ENCODE results near the gene COL26A1. TPM values are rescaled to one million over a fixed set of nuclear protein-coding genes. Genes with fewer than 3 reads are reported as not detected.

COL26A1 gene
- total RNA-seq, 4 donors from 2014 or later: not detected

- no peaks in the 10 kb centered on the region for H3K36me3 ChIP-seq
- H3K4me1 ChIP-seq: peaks cover 0 to 6% of the 10 kb centered on the region in 2 donors
- no peak overlapping the region for H3K27ac ChIP-seq
- TF ChIP-seq, protein P1, sequence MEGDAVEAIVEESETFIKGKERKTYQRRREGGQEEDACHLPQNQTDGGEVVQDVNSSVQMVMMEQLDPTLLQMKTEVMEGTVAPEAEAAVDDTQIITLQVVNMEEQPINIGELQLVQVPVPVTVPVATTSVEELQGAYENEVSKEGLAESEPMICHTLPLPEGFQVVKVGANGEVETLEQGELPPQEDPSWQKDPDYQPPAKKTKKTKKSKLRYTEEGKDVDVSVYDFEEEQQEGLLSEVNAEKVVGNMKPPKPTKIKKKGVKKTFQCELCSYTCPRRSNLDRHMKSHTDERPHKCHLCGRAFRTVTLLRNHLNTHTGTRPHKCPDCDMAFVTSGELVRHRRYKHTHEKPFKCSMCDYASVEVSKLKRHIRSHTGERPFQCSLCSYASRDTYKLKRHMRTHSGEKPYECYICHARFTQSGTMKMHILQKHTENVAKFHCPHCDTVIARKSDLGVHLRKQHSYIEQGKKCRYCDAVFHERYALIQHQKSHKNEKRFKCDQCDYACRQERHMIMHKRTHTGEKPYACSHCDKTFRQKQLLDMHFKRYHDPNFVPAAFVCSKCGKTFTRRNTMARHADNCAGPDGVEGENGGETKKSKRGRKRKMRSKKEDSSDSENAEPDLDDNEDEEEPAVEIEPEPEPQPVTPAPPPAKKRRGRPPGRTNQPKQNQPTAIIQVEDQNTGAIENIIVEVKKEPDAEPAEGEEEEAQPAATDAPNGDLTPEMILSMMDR (IDR thresholded peaks at IDR 0.05 in 4 of 5, conservative IDR thresholded peaks at IDR 0.05 in 1 of 5): no peak
- TF ChIP-seq POLR2A (IDR thresholded peaks at IDR 0.05): no peak
- no peak for ATAC-seq
- in situ Hi-C loops (cut with MboI; ENCODE audit: low sequenced_read_pairs in 4 of 4): no loop called here
- H3K4me3 ChIP-seq: no peak overlapping the region
- DNase-seq: no peak
- H3K9me3 ChIP-seq: no peaks in the 10 kb centered on the region
- intact Hi-C loops (cut with DNase I; ENCODE audit: low total_unique reads): no loop called here
- H3K27me3 ChIP-seq: peaks cover 7 to 16% (median 14%) of the 10 kb centered on the region in 3 donors
Observed at GRCh38 chr7:101518336-101518735, 155.7 kb downstream of the COL26A1 start.

DNA sequence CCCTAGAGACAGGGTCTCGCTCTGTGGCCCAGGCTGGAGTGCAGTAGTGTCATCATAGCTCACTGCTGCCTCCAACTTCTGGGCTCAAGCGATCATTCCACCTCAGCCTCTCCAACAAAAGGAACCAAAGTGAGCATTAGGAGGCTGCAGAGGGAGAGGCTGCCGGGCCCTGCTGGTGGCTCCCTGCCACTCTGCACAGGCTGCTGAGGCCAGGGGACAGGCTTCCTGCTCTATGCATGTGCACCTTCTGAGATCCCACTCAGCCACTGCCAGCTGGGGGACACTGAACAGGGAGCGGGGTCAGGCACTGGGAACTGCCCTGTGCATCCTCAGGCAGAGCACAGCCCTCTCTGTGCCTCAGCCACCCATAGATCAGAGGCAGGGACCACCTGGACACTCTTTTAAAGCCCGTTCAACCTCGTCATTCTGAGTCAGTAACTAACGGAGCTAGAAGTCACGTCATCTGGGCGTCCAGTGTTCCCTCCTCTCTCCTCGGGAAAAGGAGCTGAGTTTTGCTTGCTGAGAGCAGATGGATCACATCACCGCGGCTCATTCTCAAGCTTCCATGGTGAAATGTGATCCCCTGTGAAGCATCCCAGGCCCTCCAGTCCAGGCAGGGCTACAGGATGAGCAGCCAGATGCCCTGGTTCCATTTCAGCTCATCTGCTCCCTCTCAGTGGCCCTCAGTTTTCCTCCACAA is 156.8 kb downstream of the COL26A1 start:
- Histone ChIP-seq H3K36me3 (no peaks in the 10 kb centered on the region), H3K4me1 (peaks cover 0 to 6% of the 10 kb centered on the region in 2 donors), H3K4me3 (no peak overlapping the region), H3K27me3 (peaks cover 0 to 7% (median 7%) of the 10 kb centered on the region in 3 donors), H3K27ac (no peak overlapping the region), H3K9me3 (no peaks in the 10 kb centered on the region)
- in situ Hi-C loops (cut with MboI; ENCODE audit: low sequenced_read_pairs in 4 of 4) (no loop called here), intact Hi-C loops (cut with DNase I; ENCODE audit: low total_unique reads) (no loop called here)
- no peak for DNase-seq
- no peak for TF ChIP-seq POLR2A (IDR thresholded peaks at IDR 0.05)
- TF ChIP-seq, protein P1 (IDR thresholded peaks at IDR 0.05 in 4 of 5, conservative IDR thresholded peaks at IDR 0.05 in 1 of 5): no peak
- no peak for ATAC-seq

DNA sequence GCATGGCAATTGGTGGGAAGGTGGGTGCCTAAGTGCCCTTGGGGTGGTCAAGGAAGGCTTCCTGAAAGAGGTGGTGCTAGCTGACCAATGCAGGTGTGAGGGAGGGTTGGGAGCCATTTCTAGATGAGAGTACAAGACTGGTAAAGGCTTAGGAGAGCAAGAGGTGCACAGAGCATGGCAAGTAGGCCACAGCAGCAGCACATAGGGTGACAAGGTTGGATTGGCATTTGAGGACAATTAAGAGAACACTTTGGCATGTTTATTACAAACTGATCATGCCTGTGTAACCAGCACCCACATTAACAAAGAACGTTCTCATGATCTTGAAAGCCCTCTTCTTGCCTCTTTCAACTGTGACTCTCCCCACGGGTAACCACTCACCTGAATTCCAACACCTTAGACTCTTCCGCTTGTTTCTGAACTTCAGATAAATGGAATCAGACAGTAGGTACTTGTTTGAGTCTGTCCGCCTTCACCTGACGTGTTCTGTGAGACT is 158.8 kb downstream of the COL26A1 start:
- TF ChIP-seq, protein P1 (IDR thresholded peaks at IDR 0.05 in 4 of 5, conservative IDR thresholded peaks at IDR 0.05 in 1 of 5): no peak
- no peak for TF ChIP-seq POLR2A (IDR thresholded peaks at IDR 0.05)
- ATAC-seq (no peak), DNase-seq (no peak)
- Histone ChIP-seq H3K9me3 (no peaks in the 10 kb centered on the region), H3K27ac (no peak overlapping the region), H3K27me3 (peaks cover 0 to 3% (median 0%) of the 10 kb centered on the region in 3 donors), H3K4me3 (no peak overlapping the region), H3K4me1 (peaks cover 0 to 6% of the 10 kb centered on the region in 2 donors), H3K36me3 (no peaks in the 10 kb centered on the region)
- in situ Hi-C loops (cut with MboI; ENCODE audit: low sequenced_read_pairs in 4 of 4): no loop called here
- intact Hi-C loops (cut with DNase I; ENCODE audit: low total_unique reads): no loop called here

GRCh38 chr7:101522021-101522420 is 159.3 kb downstream of the COL26A1 start:
- Histone ChIP-seq H3K27me3 (peaks cover 0 to 3% (median 0%) of the 10 kb centered on the region in 3 donors), H3K9me3 (no peaks in the 10 kb centered on the region), H3K4me3 (no peak overlapping the region), H3K36me3 (no peaks in the 10 kb centered on the region), H3K4me1 (peaks cover 0 to 6% of the 10 kb centered on the region in 2 donors), H3K27ac (no peak overlapping the region)
- intact Hi-C loops (cut with DNase I; ENCODE audit: low total_unique reads): no loop called here
- in situ Hi-C loops (cut with MboI; ENCODE audit: low sequenced_read_pairs in 4 of 4): no loop called here
- DNase-seq (no peak), ATAC-seq (no peak)
- TF ChIP-seq, protein P1 (IDR thresholded peaks at IDR 0.05 in 4 of 5, conservative IDR thresholded peaks at IDR 0.05 in 1 of 5): no peak
- no peak for TF ChIP-seq POLR2A (IDR thresholded peaks at IDR 0.05)

All from gastrocnemius medialis (tissue), 4 donors.